Choroid plexus epithelial cell (primary cell): ENCODE measurements around the gene PSG1.
"Not testable (repeated sequence)": the region's sequence is repeated elsewhere in the genome, so short reads cannot be mapped to it uniquely, and the experiment has no call there.

Experiments used
- DNase-seq: peaks from one replicate; pipeline ENCODE4 v3.0.0-alpha.2; 2010; ENCODE audit warnings: low read depth
- H3K4me3 ChIP-seq: 2 replicates; pipeline ENCODE4 v1.5.1; 2011; ENCODE audit warnings: low read depth, mild to moderate bottlenecking, control low read depth, low read length, moderate library complexity
- TF ChIP-seq, protein P1 (sequence below): conservative IDR thresholded peaks from 2 replicates; pipeline ENCODE4 v1.5.1; 2011; ENCODE audit warnings: low read depth, mild to moderate bottlenecking, control low read depth, inconsistent platforms, low read length, moderate library complexity

Gene PSG1

DNA sequence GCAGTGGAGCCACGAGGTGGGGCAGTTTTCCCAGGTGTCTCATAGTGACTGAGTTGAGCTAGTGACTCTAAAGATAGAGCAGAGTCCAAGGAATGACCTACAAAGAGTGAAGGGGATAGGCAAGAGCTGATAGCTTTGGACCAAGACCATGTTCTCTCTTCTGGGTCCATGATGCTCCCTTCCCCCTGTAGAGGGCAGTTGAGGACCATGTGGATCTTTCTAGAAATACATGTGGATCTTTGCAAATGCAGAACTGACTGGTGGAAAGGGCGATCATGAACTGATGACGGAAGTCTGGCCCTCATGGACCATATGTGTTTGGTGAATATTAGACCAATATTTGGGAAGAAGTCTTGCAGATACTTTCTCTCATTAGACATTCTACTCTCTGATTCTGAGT lies 6.9 kb downstream of the PSG1 start:
- TF ChIP-seq, protein P1, sequence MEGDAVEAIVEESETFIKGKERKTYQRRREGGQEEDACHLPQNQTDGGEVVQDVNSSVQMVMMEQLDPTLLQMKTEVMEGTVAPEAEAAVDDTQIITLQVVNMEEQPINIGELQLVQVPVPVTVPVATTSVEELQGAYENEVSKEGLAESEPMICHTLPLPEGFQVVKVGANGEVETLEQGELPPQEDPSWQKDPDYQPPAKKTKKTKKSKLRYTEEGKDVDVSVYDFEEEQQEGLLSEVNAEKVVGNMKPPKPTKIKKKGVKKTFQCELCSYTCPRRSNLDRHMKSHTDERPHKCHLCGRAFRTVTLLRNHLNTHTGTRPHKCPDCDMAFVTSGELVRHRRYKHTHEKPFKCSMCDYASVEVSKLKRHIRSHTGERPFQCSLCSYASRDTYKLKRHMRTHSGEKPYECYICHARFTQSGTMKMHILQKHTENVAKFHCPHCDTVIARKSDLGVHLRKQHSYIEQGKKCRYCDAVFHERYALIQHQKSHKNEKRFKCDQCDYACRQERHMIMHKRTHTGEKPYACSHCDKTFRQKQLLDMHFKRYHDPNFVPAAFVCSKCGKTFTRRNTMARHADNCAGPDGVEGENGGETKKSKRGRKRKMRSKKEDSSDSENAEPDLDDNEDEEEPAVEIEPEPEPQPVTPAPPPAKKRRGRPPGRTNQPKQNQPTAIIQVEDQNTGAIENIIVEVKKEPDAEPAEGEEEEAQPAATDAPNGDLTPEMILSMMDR = peak; percentile 51
- H3K4me3 ChIP-seq = no peak overlapping the region
- DNase-seq = peak; percentile 31

DNA sequence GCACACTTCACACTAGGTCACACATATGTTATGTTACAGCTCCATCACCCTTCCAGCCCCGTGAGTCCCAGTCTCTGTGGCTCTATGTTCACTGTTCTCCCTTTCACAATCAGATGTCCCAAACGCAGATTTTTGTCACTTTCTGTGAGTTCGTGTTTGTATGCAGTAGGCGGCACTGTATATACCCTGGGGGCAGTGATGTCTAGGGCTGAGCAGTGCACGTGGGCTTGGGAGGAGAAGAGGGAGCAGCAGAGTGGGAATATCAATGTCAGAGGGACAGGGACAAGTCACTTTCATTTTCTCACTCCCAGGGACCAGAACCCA lies 22.0 kb downstream of the PSG1 start:
- DNase-seq = no peak
- H3K4me3 ChIP-seq = no peak overlapping the region
- TF ChIP-seq, protein P1 = no peak

DNA sequence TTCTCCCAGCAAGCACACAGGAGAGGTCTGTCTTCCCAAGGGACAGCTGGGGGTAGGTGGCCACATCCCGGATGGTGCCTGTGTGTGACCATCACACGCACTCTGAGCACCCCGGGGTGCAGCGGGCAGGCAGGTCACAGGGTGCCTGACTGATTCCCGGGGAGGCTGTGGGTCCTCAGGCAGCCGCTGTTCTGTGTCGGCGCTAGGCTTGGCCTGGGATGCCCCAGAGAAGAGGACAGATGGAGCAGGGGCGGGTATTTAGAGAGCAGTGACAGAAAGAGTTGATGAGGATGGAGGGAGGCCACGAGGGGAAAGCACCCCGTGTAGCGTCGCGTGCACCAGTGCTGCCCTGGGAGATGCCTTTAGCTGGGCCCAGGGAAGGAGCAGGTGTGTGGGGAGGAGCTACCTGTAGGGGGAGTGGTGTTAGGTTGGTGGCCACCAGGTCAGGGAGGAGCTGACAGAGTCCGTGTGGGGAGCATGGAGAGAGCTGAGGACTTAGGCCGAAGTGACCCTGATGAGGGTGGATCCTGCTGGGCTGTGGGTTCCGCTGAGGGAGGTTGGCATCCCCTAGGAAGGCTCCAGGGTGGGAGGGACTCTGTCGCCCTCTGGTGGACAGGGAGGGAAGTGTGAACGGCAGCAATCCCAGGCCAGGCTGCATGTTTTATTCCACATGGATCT lies 22.5 kb downstream of the PSG1 start:
- H3K4me3 ChIP-seq = not testable (repeated sequence)
- TF ChIP-seq, protein P1 = peak; percentile 60
- peak; percentile 17 for DNase-seq

DNA sequence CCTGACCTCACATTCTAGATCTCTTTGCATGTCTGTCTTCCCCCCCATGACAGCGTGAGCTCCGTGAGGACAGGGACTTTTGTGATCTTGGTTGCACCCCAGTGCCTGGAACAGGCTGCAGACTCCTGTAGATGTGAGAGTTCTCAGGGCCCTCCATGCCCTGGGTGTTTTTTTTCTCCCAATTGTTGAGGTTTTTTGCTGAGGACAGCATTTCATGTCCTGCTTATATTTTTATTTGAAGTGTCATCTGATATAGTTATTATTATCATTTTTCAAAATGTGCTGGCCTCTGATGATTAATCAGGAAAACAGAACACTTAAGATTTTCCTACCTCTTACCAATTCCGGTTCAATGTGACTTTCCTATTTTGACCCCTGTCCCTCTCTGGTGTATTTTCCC lies 24.8 kb downstream of the PSG1 start:
- not testable (repeated sequence) for H3K4me3 ChIP-seq, DNase-seq

DNA sequence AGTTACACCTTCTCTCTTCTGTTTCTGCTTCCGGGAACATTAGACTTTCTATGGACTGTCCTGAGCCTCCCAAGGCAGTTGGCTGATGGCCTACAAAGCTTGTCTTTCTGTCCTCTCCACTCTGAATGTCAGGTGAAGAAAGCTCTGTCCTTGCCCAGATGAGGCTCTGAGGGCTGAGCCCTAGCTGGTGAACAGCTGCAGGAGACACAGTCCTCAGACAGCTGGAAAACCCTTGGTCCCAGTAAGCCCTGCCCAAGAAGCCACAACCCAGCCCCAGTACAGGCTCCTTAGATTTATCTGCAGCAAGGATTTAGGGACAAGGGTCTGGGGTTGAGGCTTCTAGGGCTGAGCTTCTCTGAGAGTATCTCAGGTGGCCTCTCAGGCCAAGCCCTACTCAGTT lies 26.3 kb downstream of the PSG1 start:
- DNase-seq, H3K4me3 ChIP-seq: not testable (repeated sequence)

DNA sequence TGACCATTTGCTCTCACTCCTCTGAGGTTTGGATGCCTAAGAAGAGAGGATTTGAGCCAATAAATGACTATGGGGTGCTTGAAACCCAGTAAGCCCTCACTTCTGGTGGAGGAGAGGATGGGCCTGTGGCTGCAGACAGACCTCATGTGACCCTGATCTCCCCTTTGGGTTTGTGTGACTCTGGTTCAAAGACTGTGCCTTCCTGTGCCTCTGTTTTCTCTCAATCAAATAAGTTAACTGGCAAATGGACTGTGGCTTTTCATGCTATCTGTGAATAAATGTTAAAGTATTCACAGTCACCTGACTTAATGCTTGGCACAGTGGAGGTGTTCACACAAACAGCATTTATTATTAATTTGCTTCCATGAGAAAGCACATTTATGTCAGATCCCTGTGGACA lies 26.7 kb downstream of the PSG1 start:
- H3K4me3 ChIP-seq, DNase-seq: not testable (repeated sequence)

DNA sequence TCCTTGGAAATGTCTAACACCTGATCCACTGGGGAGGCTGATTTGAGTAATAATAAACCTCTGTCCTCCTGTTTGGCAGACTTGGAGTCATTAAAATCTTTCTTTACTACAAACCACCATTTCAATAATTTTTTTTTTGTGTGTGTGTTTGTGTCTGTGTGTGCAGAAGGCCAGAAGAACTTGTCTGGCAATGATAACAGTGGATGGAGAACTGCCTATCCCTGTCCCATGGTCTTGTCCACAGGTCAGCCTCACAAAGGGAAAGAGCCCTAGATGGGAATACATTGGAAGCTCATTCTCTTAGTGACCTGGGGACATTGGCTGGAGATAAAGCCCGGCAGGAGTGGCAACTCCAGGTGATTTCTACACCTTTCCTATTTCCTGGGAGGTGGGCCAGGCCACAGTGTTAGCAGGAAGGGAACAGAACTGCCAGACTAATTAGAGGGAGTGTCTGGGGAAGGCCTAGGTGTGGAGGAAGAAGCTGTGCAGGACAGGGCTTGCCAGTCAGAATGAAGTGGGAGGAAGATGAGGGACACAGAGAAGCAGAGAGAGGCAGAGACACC lies 27.7 kb downstream of the PSG1 start:
- H3K4me3 ChIP-seq, DNase-seq: not testable (repeated sequence)

DNA sequence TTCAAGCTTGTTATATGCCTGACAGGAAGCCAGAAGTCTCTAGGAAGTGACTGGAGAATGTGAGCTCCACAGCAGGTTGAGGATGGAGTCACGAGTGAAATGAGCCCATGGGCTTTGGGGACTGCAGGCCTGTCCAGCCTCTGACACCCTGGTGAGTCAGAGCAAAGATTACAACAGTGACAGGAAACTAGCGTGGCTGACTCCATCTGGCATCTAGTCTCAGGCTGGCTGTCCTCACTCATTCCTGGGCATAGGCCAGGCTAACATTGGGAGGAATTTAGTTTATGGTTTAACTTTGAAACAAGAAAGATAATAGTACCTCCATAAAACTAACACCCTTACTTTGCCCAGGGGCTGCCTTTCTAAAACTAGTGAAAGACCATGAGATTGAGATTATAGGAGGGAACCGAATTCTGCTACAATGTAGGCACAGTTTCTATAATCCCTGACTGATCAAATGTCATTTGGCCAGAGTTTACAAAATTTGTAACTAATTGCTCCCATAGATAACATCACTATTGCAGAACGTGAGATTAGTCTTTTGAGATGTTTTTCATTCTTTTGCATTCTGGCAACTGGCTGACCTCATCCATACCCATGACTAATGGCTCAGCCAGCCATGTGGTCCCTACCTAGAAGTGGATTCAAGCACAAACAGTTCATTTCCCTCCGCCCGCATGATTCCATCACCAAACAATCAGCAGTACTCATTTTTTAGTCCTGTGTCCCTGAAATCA lies 28.4 kb downstream of the PSG1 start:
- TF ChIP-seq, protein P1 = no peak
- H3K4me3 ChIP-seq = no peak overlapping the region
- DNase-seq = peak; percentile 95

DNA sequence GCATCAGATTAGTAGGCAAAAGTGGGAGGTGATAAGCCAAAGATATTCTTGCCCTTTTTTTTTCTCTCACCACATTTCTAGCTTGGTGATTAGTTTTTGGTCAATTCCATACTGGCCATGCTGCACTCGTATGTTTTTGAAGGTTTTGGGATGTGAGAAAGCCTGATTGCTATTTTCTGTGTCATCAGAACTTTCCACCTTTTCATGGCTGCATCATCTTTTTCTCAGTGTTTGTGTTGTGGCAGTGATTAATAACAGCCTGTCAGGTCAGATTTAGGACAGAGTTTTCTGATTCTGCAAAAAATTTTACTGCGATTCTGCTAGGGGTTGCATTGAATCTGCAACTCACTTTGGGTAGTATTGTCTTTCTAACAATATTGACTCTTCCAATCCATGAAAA lies 32.9 kb downstream of the PSG1 start:
- DNase-seq = no peak
- H3K4me3 ChIP-seq = no peak overlapping the region
- TF ChIP-seq, protein P1 = no peak

DNA sequence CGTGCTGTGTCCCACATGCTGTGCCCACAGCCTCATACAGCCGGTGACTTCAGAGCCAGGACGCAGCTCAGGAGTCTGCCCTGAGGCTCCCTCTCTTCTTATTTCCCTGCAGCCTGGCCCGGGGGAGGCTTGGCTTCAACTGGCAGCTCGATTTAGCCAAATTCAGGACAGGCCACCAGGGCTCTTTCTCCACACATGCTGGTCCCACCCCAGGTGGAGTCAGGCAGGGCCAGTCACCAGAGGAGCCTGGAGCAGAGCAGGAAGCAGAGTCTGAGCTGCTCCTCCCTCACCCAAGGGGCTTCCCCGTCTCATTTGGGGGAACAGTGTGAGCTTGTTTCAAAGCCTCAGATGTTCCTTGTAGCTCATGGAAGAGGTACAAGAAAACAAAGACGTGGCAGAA lies 35.9 kb downstream of the PSG1 start:
- not testable (repeated sequence) for DNase-seq, H3K4me3 ChIP-seq

DNA sequence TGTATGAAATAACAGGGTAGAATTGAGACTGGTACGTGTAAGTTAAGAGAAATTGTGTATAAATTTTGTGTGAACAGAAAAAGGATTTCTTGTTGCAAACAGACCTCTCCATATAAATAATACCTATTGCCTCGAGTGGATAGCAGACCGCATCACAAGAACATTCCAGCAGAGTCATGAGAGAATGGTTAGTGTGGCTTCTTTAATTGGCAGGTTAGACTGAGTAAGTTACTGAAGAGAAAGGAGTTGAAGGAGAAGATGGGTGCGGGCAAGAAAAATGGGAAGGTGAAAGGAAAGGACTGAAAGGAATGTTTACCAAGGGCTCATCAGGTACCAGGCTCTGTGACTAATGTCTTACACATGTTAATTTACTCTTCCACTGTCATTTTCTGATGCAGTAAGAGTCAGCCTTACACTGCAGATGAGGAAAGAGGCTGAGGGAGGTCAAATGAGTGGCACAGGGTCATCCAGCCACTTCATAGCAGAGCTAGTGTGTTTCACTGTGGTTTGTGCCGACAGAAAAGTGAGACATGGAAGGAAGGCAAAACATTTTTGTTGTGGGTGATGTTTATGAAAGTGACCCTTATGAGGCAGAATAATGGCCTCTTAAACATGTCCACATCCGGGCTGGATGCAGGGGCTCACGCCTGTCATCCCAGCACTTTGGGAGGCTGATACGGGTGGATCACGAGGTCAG lies 46.6 kb downstream of the PSG1 start:
- DNase-seq = peak; percentile 10

DNA sequence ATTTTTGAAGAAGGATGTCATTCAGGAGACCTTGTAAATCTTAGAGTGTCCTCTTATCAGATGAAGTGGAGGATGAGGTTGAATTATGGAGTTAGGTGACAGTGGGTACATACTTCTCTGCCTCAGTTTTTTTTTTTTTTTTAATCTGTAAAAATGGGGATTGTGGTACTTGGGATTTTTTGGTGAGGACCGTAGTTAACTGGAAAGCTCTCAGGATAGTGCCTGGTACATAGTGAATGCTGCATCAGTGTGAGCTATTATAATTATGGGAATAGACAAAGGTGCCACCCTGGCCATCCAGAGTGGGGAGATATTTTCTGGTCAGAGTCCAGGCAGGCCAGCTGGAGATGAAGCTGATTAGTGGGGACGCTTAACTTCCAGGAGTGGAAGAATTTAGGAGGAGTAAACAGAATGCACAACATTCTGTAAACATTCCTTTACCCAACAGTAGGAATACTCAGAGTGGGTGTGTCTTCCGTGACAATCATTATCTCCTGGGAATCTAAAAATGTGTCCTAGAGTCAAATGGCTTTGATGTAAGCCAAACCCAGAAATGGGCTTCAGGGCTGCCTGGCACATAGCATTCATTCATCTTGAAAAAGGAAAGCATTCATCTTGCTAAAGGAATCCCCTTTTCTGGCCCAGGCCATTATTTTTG lies 47.4 kb downstream of the PSG1 start:
- H3K4me3 ChIP-seq, DNase-seq: not testable (repeated sequence)

More for the DNA sequence above, 46.6 kb downstream of the PSG1 start:
- not testable (repeated sequence) for H3K4me3 ChIP-seq
